Jurkat, Clone E6-1 (cell line): ENCODE data around the gene KCND3.

Source experiments
- DNase-seq: peaks from one replicate; pipeline ENCODE4 v3.0.0-alpha.2; 2011; ENCODE audit warnings: low read depth, low spot score
- H3K4me3 ChIP-seq: 2 replicates; pipeline ENCODE4 v1.5.1; 2011; ENCODE audit warnings: mild to moderate bottlenecking, low read length, control low read depth, moderate library complexity

The KCND3 gene

DNA sequence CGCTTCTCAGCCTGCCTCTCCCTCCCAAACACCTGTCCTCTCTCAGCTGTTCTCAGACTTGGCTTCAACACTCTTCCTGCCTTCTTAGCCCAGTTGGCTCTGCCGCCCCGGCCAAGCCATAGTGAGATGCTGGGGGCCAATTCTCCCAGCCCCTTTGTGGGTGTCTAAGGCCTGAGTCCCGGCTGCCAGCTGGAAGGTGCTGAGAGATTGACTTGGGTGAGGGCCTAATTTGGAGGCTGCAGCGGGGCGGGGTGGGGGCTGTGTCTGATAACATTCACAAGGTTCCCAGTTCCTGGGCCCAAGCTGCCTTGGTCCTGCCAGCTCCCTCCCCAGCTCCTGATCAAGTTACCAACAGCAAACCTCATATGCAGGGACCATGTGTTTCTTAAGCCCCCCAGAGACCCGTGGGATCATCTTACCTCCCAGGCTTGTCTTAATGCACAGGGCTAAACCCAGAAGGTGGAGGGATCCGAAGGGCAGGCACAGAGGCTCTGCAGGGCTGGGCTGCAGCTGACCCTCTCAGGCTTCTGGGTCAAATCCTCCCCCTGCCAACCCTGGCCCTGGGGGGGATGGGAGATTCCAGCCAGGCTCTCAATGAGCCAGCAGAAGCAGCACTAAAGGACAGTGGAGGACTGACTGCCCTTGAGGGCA lies 260.1 kb downstream of the KCND3 start:
- no peak overlapping the region for H3K4me3 ChIP-seq
- DNase-seq, result no peak

DNA sequence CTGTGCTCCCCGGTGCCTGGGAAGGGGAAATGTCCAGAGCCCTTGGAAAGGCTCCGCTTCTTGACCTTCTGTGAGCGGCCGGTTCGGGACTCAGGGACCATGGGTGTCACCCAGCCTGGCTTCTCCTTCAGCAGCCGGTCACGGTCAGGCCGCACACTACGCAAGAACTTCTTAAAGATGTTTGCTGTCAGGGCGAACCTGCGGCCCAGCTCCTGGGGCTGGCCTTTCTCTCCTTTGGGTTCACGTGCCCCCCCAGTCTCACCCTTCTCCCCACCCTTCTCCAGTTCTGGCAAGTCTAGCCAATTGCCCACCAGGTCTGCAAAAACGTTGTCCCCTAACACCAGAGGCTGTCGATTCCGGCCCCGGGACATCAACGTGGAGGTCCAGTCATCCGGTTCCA lies 262.4 kb downstream of the KCND3 start:
- DNase-seq, result no peak
- no peak overlapping the region for H3K4me3 ChIP-seq

DNA sequence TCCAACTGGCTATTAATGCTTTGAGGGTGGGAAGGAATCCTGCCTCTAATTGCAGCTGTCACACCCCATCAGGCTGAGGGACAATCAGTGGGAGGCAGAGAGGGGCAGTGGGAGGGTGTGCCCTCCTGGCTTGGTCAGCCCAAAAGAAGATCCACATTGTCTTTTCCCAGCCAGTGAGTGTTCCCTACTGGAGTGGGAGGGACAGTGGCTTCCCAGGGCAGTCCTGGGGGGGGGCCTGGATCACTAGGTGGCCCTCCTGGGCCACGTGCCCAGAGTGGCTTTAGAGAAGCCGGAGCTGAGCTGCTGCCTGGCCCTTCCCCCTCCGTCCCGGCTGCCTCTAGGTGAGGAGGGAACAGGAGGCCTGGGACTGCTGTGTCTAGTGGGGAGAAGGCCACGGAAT lies 264.3 kb downstream of the KCND3 start:
- no peak for DNase-seq
- no peak overlapping the region for H3K4me3 ChIP-seq

DNA sequence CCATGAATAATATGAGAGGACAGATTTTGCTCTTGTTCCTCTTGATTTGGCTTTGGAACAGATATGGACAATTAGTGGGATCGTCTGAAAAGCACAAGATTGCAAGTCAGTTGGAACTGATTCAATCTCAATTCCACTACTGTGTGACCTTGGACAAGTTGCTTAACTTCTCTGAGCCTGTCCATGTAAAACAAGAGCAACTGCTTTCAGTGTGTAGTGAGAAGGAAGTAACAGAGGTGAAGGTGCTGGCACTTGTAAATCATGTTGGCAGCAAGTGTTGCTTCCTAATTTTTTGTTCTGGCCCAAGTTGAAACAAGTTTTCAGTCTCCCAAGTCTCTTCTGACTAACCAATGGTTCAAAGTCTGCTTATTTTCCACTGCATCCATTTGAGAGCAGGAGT lies 265.6 kb downstream of the KCND3 start:
- DNase-seq, result no peak
- no peak overlapping the region for H3K4me3 ChIP-seq

DNA sequence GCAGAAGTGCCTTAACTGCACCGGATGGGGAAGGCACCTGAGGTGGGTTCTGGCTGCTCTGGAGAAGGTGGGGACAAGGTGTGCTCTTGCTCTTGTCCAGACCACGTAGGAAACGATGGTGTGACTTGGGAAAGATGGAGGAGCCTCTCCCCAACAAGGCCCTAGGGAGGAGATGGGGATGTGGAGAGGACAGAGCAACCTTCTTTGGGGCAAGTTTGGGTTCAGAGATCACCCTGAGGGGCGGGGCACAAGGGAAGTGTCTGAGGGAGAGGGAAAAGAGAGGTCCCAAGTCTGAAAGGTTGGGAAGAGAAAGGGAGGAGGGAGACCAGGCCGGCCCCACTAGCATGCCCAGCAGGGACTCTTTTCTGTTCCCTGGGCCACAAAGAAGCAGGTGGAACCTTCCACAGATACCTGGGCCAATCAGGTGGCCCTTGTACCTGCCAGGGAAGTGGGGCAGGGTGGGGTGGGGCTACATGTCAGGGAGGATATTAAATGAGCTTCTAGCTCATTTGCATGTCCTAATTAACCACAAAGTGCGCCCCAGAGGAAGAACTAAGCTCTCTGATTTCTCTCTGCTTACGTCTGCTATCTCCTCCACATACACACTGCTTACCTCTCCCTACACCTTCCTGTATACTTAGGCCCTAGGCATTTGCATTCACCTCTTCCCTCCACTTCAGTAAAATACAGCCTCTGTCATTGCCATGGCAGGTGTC lies 266.2 kb downstream of the KCND3 start:
- DNase-seq, result no peak
- H3K4me3 ChIP-seq, result no peak overlapping the region

DNA sequence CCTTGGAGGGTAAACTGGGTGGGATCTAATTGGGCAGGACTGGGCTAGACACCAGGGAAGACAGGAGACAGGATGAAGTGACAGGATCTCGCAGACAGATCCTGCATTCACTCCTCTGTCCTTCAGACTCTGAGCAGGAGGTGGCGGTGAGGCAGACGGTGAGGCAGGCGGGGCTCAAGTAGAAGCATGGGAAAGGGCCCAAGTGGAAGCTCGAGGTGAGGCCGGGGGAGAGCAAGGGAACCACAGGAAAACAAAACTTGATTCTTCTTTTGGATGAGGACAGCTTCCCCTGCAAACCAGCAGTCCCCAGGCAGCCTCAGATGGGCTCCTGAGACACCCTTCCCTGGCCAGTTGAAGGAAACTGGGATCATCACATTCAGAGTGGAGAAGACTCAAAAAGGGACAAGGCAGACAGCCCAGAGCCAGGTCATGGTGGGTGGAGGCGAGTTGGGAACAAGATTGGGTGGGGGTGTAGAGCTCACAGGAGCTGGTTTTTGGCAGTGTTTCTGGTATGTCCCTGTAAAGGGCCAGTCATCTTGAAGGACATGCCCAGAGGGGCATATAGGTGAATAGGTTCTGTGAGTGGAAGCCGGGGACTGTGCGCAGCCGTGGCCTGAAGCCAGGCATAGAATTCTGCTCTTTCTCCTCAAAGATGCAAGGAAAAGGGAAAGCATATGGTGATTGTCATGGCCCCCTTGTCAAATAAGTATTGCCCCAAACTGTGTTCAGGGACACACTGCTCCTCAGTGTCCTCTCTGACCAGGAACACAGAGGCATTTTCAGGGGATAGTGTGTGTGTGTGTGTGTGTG lies 268.3 kb downstream of the KCND3 start:
- DNase-seq, result no peak
- H3K4me3 ChIP-seq, result no peak overlapping the region
